PC-9 (cell line): ENCODE results near the gene SPEF1. TPM values are rescaled to one million over a fixed set of nuclear protein-coding genes. Genes with fewer than 3 reads are reported as not detected.

ENCODE experiments used
- BruUV-seq: library from RNA; stranded (reverse); fragments of 400-500 nt; replicated peaks from 2 replicates; lab custom pipeline; 2021; lab: Mats Ljungman, UMichigan
- CTCF ChIA-PET: fragments of 300-600 bp; sonication (Branson Sonifier 250); formaldehyde crosslinking; loops from one replicate; lab custom pipeline; 2022; ENCODE audit warnings: antibody characterized with exemption; lab: Charles Lee
- POLR2A ChIA-PET: fragments of 300-600 bp; sonication (Branson Sonifier 250); formaldehyde crosslinking; loops from one replicate; lab custom pipeline; 2022; ENCODE audit warnings: antibody characterized with exemption; ENCODE audit not compliant: unreplicated experiment; lab: Charles Lee
- DNase-seq, 2 experiments: peaks; one replicate each; pipeline versions ENCODE4 v3.0.0 to v3.0.0-alpha.2; 2015 to 2022; ENCODE audit warnings: mixed read lengths in 1 of 2
- H2AFZ ChIP-seq: fragments of 200-600 bp; sonication (generic); 2 replicates; pipeline ENCODE4 v1.8.1; 2017; ENCODE audit warnings: antibody characterized with exemption
- H3F3A ChIP-seq: fragments of 200-600 bp; sonication (generic); 2 replicates; pipeline ENCODE4 v1.8.1; 2017; ENCODE audit warnings: antibody characterized with exemption, mild to moderate bottlenecking, low read depth; ENCODE audit not compliant: insufficient read depth
- H3K27ac ChIP-seq: fragments of 200-600 bp; sonication (generic); 2 replicates; pipeline ENCODE4 v1.6.1; 2016; ENCODE audit warnings: mixed run types
- H3K27me3 ChIP-seq: fragments of 200-600 bp; sonication (generic); 2 replicates; pipeline ENCODE4 v1.6.1; 2016; ENCODE audit warnings: low read depth, mixed run types; ENCODE audit not compliant: insufficient read depth
- H3K36me3 ChIP-seq: fragments of 200-600 bp; sonication (generic); 2 replicates; pipeline ENCODE4 v1.6.1; 2016; ENCODE audit warnings: low read depth, mixed run types
- H3K4me1 ChIP-seq: fragments of 200-600 bp; sonication (generic); replicated peaks from 2 replicates; pipeline ENCODE4 v1.6.1; 2016; ENCODE audit warnings: mixed run types; ENCODE audit not compliant: insufficient read depth
- H3K4me2 ChIP-seq: fragments of 200-600 bp; sonication (generic); 2 replicates; pipeline ENCODE4 v1.6.1; 2017; ENCODE audit warnings: mixed run types
- H3K4me3 ChIP-seq: fragments of 200-600 bp; sonication (generic); 2 replicates; pipeline ENCODE4 v1.6.1; 2016; ENCODE audit warnings: mixed run types
- H3K79me2 ChIP-seq: fragments of 200-600 bp; sonication (generic); 2 replicates; pipeline ENCODE4 v1.6.1; 2017; ENCODE audit warnings: low read depth, mixed run types
- H3K9me2 ChIP-seq: fragments of 200-600 bp; sonication (generic); 2 replicates; pipeline ENCODE4 v1.8.1; 2017; ENCODE audit warnings: mild to moderate bottlenecking; ENCODE audit not compliant: insufficient read depth
- H3K9me3 ChIP-seq: fragments of 200-600 bp; sonication (generic); 2 replicates; pipeline ENCODE4 v1.8.1; 2016; ENCODE audit warnings: low read depth; ENCODE audit not compliant: insufficient read depth
- H4K20me1 ChIP-seq: fragments of 200-600 bp; sonication (generic); 2 replicates; pipeline ENCODE4 v1.8.1; 2017; ENCODE audit not compliant: insufficient read depth
- EZH2 ChIP-seq: fragments of 200-600 bp; sonication (generic); IDR thresholded peaks from 2 replicates; pipeline ENCODE4 v1.8.0; 2017; ENCODE audit warnings: antibody characterized with exemption, low read depth
- intact Hi-C: fragments of 100-400 bp; cut with micrococcal nuclease; formaldehyde crosslinking; loops from one replicate; pipeline ENCODE4 v1.10.0; 2022; ENCODE audit not compliant: unreplicated experiment
- total RNA-seq: library from RNA; stranded (reverse); gene quantifications from 2 replicates; pipeline ENCODE4 v1.2.3, GENCODE V29; 2021
- TF ChIP-seq, protein P1 (sequence below): fragments of 200-600 bp; sonication (generic); conservative IDR thresholded peaks from 2 replicates; pipeline ENCODE4 v1.6.1; 2017; ENCODE audit warnings: mixed run types, antibody characterized with exemption, mild to moderate bottlenecking, moderate library complexity

The SPEF1 gene
- total RNA-seq, 1 experiment from 2014 or later = 2.6 TPM

DNA sequence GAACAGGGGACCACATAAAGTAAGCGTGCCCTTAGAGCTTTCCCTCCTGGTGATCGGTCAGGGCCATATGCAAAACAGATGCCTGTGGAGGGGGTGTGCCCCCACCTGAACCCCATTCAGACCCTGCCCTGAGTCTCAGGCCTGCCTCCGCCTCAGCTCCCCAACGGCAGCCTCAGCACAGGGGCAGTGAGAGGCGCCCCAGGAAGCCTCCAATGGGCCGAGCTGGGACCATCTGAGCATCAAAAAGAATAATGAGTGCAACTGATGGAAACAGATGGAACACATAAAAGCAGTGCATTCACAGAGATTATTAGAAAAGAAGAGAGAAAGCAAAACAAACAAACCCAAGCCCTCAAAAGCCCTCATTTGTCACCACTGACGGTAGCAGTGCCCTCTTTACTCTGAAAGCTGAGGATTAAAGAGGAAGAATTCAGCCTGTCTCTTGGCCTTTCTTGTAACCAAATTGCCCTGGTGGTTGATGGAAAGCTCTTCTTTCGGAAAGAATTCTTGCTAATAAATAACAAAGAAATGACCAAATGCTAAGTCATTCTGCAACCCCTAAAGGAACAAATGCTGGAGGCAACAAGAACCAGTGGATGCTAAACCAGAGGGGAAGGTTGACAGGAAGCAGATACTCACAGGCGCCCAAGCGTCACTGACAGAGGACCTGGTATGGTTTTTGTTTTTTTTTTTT is 20.4 kb downstream of the SPEF1 start:
- TF ChIP-seq, protein P1, sequence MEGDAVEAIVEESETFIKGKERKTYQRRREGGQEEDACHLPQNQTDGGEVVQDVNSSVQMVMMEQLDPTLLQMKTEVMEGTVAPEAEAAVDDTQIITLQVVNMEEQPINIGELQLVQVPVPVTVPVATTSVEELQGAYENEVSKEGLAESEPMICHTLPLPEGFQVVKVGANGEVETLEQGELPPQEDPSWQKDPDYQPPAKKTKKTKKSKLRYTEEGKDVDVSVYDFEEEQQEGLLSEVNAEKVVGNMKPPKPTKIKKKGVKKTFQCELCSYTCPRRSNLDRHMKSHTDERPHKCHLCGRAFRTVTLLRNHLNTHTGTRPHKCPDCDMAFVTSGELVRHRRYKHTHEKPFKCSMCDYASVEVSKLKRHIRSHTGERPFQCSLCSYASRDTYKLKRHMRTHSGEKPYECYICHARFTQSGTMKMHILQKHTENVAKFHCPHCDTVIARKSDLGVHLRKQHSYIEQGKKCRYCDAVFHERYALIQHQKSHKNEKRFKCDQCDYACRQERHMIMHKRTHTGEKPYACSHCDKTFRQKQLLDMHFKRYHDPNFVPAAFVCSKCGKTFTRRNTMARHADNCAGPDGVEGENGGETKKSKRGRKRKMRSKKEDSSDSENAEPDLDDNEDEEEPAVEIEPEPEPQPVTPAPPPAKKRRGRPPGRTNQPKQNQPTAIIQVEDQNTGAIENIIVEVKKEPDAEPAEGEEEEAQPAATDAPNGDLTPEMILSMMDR = no peak
- no peak for TF ChIP-seq EZH2
- no peak overlapping the region for H3K4me2 ChIP-seq
- no peak overlapping the region for H3K4me3 ChIP-seq
- no peaks in the 10 kb centered on the region for H3K9me2 ChIP-seq
- no peak for DNase-seq
- ChIA-PET CTCF (no interaction called here), POLR2A (interaction anchor here (0.6 kb wide), 1 partner anchor 16 kb away, joined by 19 read pairs; no protein-coding TSS in a partner anchor)
- BruUV-seq = no TSS peak
- no peaks in the 10 kb centered on the region for H3K9me3 ChIP-seq
- H3K27ac ChIP-seq = no peak overlapping the region
- H3K27me3 ChIP-seq = no peaks in the 10 kb centered on the region
- intact Hi-C loops = no loop called here
- H3K4me1 ChIP-seq = no peaks in the 10 kb centered on the region
- no peaks in the 10 kb centered on the region for H3F3A ChIP-seq
- no peaks in the 10 kb centered on the region; the same call in 1 of the 2 replicates for H4K20me1 ChIP-seq
- H3K79me2 ChIP-seq = no peaks in the 10 kb centered on the region
- no peaks in the 10 kb centered on the region for H3K36me3 ChIP-seq
- H2AFZ ChIP-seq = no peak overlapping the region

DNA sequence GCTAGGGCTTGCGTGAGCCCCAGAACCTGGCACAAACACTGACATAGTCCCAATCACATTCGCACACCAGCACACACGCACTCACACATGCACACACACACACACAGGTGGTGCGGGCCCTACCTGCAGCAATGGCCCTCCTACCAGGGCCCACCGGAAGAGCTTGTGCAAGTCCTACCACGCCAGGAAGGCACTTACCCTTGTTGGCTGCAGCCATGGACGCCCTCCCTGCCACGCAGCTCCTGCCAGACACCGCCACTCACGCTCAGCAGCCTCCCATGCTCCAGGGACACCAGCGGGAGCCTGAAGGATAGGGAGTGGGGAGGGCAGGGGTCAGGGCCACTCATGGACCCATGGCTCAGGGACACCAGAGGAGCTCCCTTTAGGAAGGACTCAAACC is 21.4 kb downstream of the SPEF1 start:
- ChIA-PET POLR2A (interaction anchor here (0.6 kb wide), 1 partner anchor 15 kb away, joined by 19 read pairs; no protein-coding TSS in a partner anchor), CTCF (no interaction called here)
- H3K4me3 ChIP-seq = no peak overlapping the region
- BruUV-seq = no TSS peak
- no peaks in the 10 kb centered on the region for H3K9me2 ChIP-seq
- TF ChIP-seq, protein P1 = no peak
- no peak for TF ChIP-seq EZH2
- H3F3A ChIP-seq = no peaks in the 10 kb centered on the region
- no peaks in the 10 kb centered on the region for H3K79me2 ChIP-seq
- H3K27me3 ChIP-seq = no peaks in the 10 kb centered on the region
- no peak overlapping the region for H2AFZ ChIP-seq
- H4K20me1 ChIP-seq = no peaks in the 10 kb centered on the region; the same call in 1 of the 2 replicates
- H3K36me3 ChIP-seq = no peaks in the 10 kb centered on the region
- H3K4me1 ChIP-seq = no peaks in the 10 kb centered on the region
- H3K9me3 ChIP-seq = no peaks in the 10 kb centered on the region
- H3K27ac ChIP-seq = no peak overlapping the region
- no peak for DNase-seq
- intact Hi-C loops = no loop called here
- no peak overlapping the region for H3K4me2 ChIP-seq

DNA sequence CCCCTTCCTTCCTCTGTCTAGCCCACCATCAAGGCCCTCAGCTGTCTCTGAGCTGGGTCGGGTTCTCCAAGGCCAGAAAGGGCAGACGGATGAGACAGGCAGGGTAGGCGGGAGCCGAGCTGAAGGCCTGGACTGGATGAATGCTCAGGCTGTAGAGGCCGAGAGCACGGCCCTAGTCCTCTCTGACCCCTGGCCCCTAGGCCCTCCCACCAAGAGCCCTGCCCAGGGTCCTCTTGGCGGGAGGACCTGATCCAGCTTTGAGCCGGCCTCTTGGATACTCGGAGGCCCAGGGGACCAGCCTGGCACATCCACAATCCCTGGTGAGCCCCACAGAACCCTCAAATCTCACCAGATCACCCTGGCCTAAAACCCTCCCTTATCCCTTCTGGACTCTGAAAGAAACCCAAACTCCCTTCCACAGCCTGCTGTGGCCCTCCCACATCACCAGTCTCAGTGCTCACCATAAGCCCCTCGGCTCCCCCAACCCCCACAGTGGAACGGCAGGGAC is 21.9 kb downstream of the SPEF1 start:
- POLR2A ChIA-PET = no interaction called here
- no peak overlapping the region for H3K4me2 ChIP-seq
- no peak for DNase-seq
- CTCF ChIA-PET = no interaction called here
- H3K9me2 ChIP-seq = no peaks in the 10 kb centered on the region
- H3K36me3 ChIP-seq = no peaks in the 10 kb centered on the region
- H3K27ac ChIP-seq = no peak overlapping the region
- no peaks in the 10 kb centered on the region; the same call in 1 of the 2 replicates for H4K20me1 ChIP-seq
- no peaks in the 10 kb centered on the region for H3K9me3 ChIP-seq
- no peak overlapping the region for H2AFZ ChIP-seq
- intact Hi-C loops = no loop called here
- H3F3A ChIP-seq = no peaks in the 10 kb centered on the region
- H3K4me3 ChIP-seq = no peak overlapping the region
- no peaks in the 10 kb centered on the region for H3K4me1 ChIP-seq
- no peaks in the 10 kb centered on the region for H3K79me2 ChIP-seq
- no peaks in the 10 kb centered on the region for H3K27me3 ChIP-seq
- TF ChIP-seq, protein P1 = no peak
- TF ChIP-seq EZH2 = no peak
- BruUV-seq = no TSS peak
